NCI-H2227 (cell line): ENCODE measurements around the gene PNN.

ENCODE experiments used
- DNase-seq: peaks from one replicate; lab custom pipeline; 2025; ENCODE audit not compliant: unreplicated experiment; lab: John Stamatoyannopoulos, UW

The PNN gene

DNA sequence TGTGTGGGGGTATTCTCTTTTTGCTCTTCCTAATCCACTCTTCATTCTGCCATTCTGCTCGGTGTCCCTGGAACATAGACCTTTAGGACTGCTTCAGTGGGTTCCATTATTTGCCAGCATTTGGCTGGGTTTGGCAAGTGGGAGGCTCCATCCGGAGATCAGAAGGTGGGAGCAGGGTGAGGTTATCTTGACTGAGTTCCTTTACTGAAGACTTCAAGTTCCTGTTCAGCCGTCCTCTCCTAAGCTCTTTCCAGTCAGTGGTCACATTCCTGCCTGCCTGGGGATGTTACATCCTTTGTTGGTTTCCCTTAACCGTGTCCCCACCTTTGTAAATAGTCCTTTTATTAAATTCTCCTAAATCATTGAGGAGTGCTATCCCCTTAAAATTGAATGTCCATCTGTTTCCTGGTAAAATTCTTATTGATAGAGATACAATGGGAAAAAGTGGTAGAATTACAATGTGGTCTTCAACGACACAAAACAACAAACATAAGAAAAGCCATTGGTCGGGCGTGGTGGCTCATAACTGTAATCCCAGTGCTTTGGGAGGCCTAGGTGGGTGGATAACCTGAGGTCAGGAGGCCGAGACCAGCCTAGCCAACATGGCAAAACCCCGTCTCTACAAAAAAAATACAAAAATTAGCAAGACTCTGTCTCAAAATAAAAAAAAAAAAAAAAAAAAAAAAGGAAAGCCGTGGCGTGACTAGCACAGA, 53.6 kb downstream of the PNN start:
- no peak for DNase-seq

GRCh38 chr14:39229222-39229543, 54.1 kb downstream of the PNN start:
- DNase-seq = no peak

DNA sequence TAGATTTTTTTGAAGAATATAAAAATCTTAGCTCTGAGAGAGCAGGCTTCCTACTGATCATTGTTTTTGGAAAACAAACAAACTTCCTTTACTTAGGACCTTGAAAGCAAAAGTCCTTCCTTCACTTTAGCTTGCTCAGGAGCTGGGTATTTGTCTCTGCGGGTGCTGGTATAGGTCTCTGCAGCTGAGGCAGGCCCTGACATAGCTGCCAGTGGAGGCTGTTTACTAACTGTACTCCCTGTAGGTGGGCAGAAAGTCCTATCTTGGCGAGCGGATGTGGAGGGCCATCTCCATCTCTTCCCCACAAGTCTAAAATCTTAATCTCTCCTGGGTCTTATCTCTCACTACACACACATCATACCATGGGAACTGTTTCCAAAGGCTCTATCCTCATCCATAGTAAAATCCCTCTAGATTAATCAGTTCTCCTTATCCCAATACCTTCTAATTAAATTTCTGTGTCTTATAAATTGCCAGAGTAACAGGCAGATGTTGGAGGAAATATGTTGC, 54.6 kb downstream of the PNN start:
- no peak for DNase-seq

DNA sequence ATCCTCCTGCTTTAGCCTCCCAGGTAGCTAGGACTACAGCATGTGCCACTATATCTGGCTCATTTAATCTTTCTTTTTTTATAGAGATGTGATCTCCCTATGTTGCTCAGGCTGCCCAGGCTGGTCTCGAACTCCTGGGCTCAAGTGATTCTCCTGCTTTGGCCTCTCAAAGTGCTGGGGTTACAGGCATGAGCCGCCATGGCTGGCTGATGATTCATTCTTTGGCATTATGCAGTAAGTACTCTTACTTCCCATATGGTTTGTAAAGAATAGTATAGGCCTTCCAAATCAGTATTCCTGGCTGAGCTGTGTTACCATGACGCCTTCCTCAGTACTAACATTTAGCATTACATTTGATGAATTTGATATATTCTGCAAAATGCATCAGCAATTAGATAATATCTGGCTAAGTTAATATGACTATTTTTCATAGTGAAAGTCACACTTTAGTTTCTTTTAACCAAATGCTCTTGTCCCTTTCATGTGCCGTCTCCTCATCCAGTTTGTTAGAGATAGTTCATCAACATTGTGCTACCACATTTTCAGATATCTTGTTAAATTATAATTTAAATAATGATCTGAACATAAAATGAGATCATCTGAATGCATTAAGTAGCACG, 55.5 kb downstream of the PNN start:
- DNase-seq = no peak

GRCh38 chr14:39231751-39232553, 56.9 kb downstream of the PNN start:
- DNase-seq = peak; percentile 4
